Small intestine (tissue), 7 donors: ENCODE results near the gene CDADC1. TPM values are rescaled to one million over a fixed set of nuclear protein-coding genes. Genes with fewer than 3 reads are reported as not detected.

Source experiments
- DNase-seq, 2 donors: peaks; one replicate each; pipeline versions ENCODE4 v3.0.0 to v3.0.0-alpha.2; 2013
- FAIRE-seq: peaks from 2 replicates; lab custom pipeline; 2012; peaks lifted over from hg19 to GRCh38; lab: Jason Lieb, UNC
- H3K27ac ChIP-seq, 3 donors: one replicate each; pipeline ENCODE4 v1.5.1; 2013; ENCODE audit warnings: low read length in 2 of 3, mild to moderate bottlenecking in 2 of 3, control low read depth in 1 of 3, inconsistent platforms in 1 of 3, low read depth in 1 of 3, moderate library complexity in 1 of 3
- H3K27me3 ChIP-seq, 3 donors: one replicate each; pipeline ENCODE4 v1.6.1; 2013; ENCODE audit warnings: low read length in 3 of 3, inconsistent platforms in 1 of 3; ENCODE audit not compliant: control insufficient read depth in 3 of 3, insufficient read depth in 3 of 3
- H3K36me3 ChIP-seq, 3 donors: one replicate each; pipeline ENCODE4 v1.6.1; 2013; ENCODE audit warnings: low read length in 3 of 3, inconsistent platforms in 1 of 3, low read depth in 1 of 3, mild to moderate bottlenecking in 1 of 3, moderate library complexity in 1 of 3; ENCODE audit not compliant: control insufficient read depth in 3 of 3, insufficient read depth in 2 of 3
- H3K4me1 ChIP-seq, 3 donors: one replicate each; pipeline ENCODE4 v1.6.1; 2013; ENCODE audit warnings: low read length in 2 of 3, inconsistent platforms in 1 of 3, low read depth in 1 of 3, mild to moderate bottlenecking in 1 of 3, moderate library complexity in 1 of 3; ENCODE audit not compliant: control insufficient read depth in 3 of 3, insufficient read depth in 2 of 3
- H3K4me3 ChIP-seq, 3 donors: one replicate each; pipeline ENCODE4 v1.5.1; 2013; ENCODE audit warnings: low read length in 3 of 3, control low read depth in 1 of 3, inconsistent platforms in 1 of 3, low read depth in 1 of 3, mild to moderate bottlenecking in 1 of 3, moderate library complexity in 1 of 3
- H3K9me3 ChIP-seq, 2 donors: one replicate each; pipeline ENCODE4 v1.6.1; 2013; ENCODE audit warnings: low read depth in 1 of 2, low read length in 1 of 2; ENCODE audit not compliant: control insufficient read depth in 2 of 2, insufficient read depth in 1 of 2
- WGBS, 3 donors: extraction: QIAGEN DNeasy Blood & Tissue Kit; methylation state at CpG; one replicate each; pipeline ENCODE4 v1.1.7; 2013; 5-methylcytosine and 5-hydroxymethylcytosine counted together
- polyA plus RNA-seq, 4 donors: library from polyadenylated mRNA; stranded (reverse) in 3 of 4; unstranded in 1 of 4; fragments of 200-250 nt in 3 of 4; fragments of 120-200 nt in 1 of 4; gene quantifications; one replicate each; pipeline versions ENCODE4 v1.2.1 to v1.2.3, GENCODE V29; 2013
- donor health status: healthy with polysubstance abuse.
- donor health status: control.
- donor health status: control.
- donor health status: Bipolar disorder and iron deficiency.
- donor health status: healthy.

Gene CDADC1
- polyA plus RNA-seq, 4 donors, result 3.2 to 8.8 (median 3.8) TPM

DNA sequence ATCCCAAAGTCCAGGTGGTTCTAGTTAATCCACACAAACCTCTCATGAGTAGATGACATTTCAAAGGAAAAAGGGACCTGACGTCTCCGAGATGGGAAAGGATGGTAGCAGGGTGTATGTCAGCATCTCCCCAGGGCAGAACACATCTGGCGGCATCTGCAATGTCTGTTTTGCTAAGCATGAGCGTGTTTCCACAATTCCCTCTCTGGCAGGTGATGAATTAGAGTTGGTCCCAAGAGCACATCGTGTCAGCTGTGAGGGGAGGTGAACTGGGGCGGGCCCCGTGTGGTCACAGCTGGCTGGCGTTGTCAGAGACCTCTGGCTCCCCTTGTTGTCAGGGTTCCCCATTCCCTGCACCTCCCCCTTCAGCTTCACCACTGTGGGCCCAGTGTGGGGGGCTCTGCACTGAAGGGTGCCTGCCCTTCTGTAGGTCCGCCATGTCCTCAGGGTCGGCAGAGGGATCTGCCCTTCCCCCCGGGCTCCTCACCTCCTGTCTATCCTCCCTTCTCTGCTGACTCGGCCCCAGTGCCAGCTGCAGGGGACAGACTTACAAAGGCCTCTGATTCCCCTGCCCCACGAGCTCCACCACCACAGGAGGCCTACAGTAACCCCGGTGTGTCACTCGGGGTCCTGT, 58.2 kb downstream of the CDADC1 start:
- Histone ChIP-seq H3K9me3 (no peaks in the 10 kb centered on the region), H3K36me3 (peaks cover 0 to 5% (median 0%) of the 10 kb centered on the region in 3 donors), H3K4me1 (peaks cover 0 to 3% (median 2%) of the 10 kb centered on the region in 3 donors), H3K27me3 (no peaks in the 10 kb centered on the region), H3K27ac (no peak overlapping the region), H3K4me3 (no peak overlapping the region)
- FAIRE-seq (no peak), DNase-seq (no peak)
- 84 to 90% (median 87%) methylated on average over 15 of the region's 15 CpGs for WGBS, 3 donors

DNA sequence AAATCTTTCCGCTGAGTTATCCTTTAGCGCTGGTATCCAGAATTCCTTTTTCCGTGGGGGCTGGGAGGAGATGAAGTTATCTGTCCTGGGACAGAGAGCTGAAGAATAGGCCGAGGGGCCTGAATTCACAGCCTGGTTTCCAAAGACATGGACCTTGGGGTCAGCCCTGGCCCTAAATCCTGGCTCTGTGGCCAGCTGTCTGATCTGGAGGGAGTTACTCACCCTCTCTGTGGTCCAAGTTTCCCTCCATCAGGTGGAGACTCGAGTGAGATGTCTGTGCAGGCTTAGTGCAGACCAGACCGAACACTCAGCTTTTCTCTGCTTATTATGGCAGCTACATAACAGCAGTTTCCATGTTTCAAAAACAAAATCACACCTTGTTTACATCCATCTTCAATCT, 59.6 kb downstream of the CDADC1 start:
- H3K4me3 ChIP-seq, result no peak overlapping the region
- FAIRE-seq (no peak), DNase-seq (no peak)
- H3K27ac ChIP-seq, result peak overlapping the region in 1 of 3 donors; percentile 76
- peaks cover 0 to 2% (median 0%) of the 10 kb centered on the region in 3 donors for H3K4me1 ChIP-seq
- H3K9me3 ChIP-seq, result no peaks in the 10 kb centered on the region
- peaks cover 0 to 5% (median 0%) of the 10 kb centered on the region in 3 donors for H3K36me3 ChIP-seq
- 86 to 93% (median 93%) methylated on average over 6 of the region's 6 CpGs for WGBS, 3 donors
- H3K27me3 ChIP-seq, result no peaks in the 10 kb centered on the region

DNA sequence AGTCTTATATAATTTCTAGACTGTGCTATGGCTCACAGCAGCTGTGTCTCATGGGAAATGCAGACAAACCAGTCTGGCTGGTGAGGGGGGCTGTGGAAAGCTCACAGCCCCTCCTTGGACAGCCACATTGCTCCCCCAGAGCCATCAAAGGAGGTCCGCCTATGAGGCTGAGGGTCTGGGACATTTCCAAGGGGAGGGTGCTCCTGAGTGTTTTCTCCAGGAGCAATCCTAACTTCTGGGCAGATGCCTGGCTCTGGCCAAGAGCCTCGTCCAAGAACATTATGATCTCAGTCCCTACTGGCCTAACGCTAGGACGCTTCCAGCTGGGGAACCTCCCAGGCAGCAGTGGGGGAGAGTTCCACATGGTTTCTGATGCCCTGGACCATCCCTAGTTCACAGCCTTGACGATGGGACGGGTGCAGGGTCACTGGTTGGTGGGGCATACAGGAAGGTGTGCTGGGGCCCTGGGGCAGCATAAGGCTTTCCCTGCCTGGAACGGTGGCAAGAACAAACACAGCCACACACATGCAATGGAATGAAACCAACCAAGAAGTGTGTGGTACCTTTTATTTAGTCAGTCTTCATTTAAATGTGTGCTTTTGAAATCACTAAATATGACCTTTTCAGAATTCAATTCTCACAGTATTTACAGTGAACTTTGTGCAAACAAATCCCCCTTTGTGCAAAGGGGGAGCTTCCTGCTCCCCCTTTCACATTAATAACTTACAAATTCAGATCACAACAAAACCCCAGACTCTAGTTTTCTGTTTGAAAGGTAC, 60.6 kb downstream of the CDADC1 start:
- no peaks in the 10 kb centered on the region for H3K27me3 ChIP-seq
- DNase-seq (peak in 1 of 2 donors; percentile 26), FAIRE-seq (no peak)
- H3K36me3 ChIP-seq, result peaks cover 0 to 5% (median 0%) of the 10 kb centered on the region in 3 donors
- H3K4me3 ChIP-seq, result no peak overlapping the region
- H3K9me3 ChIP-seq, result no peaks in the 10 kb centered on the region
- 51 to 54% (median 54%) methylated on average over 7 of the region's 7 CpGs for WGBS, 3 donors
- peaks cover 0 to 2% (median 0%) of the 10 kb centered on the region in 3 donors for H3K4me1 ChIP-seq
- H3K27ac ChIP-seq, result peak overlapping the region in 2 of 3 donors; percentile 16 to 83

DNA sequence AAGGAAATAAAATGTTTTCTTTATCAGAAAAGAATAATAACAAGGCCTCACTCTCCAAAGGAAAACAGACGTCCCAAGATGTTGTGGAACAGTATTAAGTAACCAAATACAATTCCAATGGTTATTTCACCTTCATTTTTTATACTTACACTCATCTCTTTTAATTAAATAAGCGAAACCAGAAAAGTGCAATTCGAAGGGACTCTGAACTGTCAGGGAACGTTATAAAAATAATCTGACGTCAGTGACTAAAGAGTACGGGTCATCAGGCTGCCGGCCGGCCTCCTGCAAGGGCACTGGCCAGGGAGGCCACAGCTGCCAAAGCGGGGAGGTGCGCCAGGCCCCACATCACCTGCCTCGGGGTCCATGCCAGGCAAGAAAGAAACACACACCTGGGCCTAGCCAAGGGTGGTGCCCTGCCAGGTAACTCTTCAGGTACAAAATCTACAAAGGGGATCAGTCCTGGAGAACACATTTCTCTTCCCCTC, 61.2 kb downstream of the CDADC1 start:
- Histone ChIP-seq H3K9me3 (no peaks in the 10 kb centered on the region), H3K4me3 (no peak overlapping the region), H3K27ac (peak overlapping the region in 2 of 3 donors; percentile 47 to 83), H3K27me3 (no peaks in the 10 kb centered on the region), H3K36me3 (peaks cover 0 to 5% (median 0%) of the 10 kb centered on the region in 3 donors), H3K4me1 (peaks cover 4 to 5% (median 4%) of the 10 kb centered on the region in 3 donors)
- 24 to 50% (median 26%) methylated on average over 11 of the region's 11 CpGs for WGBS, 3 donors
- peak in 1 of 2 donors; percentile 39 for DNase-seq
- no peak for FAIRE-seq

DNA sequence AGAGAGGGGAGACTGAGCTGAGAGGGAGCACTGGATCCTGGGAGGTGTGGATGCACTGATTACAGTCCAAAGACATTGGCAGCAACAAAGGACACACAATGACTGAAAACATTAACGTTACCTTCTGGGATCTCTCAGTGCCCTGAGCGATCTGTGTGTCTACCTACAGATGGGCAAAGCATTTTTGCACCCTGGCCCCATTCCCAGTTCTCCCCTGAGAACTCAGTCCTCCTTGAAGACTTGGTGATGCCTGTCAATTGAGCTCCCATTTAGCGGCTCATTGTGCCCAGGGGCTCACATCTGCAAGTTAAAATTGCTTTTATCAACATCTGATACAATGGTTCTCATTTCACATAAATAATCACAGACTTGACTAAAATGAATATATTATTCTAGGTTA, 62.5 kb downstream of the CDADC1 start:
- peak overlapping the region in 1 of 3 donors; percentile 61 for H3K27ac ChIP-seq
- no peak for FAIRE-seq
- H3K9me3 ChIP-seq, result no peaks in the 10 kb centered on the region
- H3K27me3 ChIP-seq, result no peaks in the 10 kb centered on the region
- no peak overlapping the region for H3K4me3 ChIP-seq
- DNase-seq, result no peak
- peaks cover 4 to 11% (median 4%) of the 10 kb centered on the region in 3 donors for H3K4me1 ChIP-seq
- 90 to 91% (median 90%) methylated on average over 3 of the region's 3 CpGs for whole genome bisulfite sequencing, 3 donors
- H3K36me3 ChIP-seq, result peaks cover 0 to 8% (median 0%) of the 10 kb centered on the region in 3 donors

DNA sequence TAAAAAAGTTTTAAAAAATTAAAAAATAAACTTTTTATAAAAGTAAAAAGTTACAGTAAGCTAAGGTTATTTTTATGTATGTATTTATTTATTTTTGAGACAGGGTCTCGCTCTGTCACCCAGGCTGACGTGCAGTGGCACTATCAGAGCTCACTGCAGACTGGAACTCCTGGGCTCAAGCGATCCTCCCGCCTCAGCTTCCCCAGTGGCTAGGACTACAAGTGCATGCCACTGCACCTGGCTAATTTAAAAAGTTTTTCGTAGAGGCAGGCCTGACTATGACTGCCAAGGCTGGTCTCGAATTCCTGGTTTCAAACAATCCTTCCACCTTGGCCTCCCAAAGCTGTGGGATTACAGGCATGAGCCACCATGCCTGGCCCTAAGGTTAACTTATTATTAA, 64.1 kb downstream of the CDADC1 start:
- DNase-seq, result no peak
- H3K9me3 ChIP-seq, result no peaks in the 10 kb centered on the region
- H3K27me3 ChIP-seq, result no peaks in the 10 kb centered on the region
- peaks cover 4 to 11% (median 4%) of the 10 kb centered on the region in 3 donors for H3K4me1 ChIP-seq
- H3K36me3 ChIP-seq, result peaks cover 0 to 8% (median 0%) of the 10 kb centered on the region in 3 donors
- FAIRE-seq, result no peak
- no peak overlapping the region for H3K4me3 ChIP-seq
- 94 to 95% (median 94%) methylated on average over 6 of the region's 6 CpGs for WGBS, 3 donors
- no peak overlapping the region for H3K27ac ChIP-seq

DNA sequence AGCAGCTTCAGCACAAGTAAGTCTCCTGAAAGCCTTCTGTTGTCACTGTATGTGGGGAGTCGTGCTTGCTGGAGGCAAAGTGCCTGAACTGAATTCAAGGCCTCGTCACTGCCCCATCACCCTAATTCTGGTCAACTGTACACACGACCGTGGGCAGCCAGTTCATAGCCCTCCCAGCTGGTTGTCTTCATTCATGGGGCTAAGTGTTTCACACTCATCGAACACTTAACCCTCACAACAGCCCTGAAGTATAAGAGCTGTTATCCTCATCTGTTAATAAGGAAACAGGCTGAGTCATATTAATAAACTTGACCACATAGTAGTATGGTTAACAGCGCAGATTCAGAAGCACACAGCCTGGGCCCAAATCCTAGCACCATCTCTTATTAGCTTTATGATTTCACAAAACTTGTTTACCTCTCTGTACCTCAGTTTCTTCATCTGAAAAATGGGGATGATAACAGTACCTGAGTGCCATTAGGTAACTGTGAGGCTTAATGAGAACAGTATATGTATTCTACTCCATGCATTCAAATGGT, 66.7 kb downstream of the CDADC1 start:
- 61 to 73% (median 71%) methylated on average over 6 of the region's 6 CpGs for WGBS, 3 donors
- no peak for FAIRE-seq
- H3K36me3 ChIP-seq, result peaks cover 0 to 8% (median 0%) of the 10 kb centered on the region in 3 donors
- H3K4me3 ChIP-seq, result no peak overlapping the region
- H3K27me3 ChIP-seq, result no peaks in the 10 kb centered on the region
- no peak for DNase-seq
- H3K27ac ChIP-seq, result peak overlapping the region; percentile 50 to 88 (median 61)
- no peaks in the 10 kb centered on the region for H3K9me3 ChIP-seq
- H3K4me1 ChIP-seq, result peaks cover 2 to 11% (median 4%) of the 10 kb centered on the region in 3 donors

- Histone ChIP-seq H3K4me1 (peaks cover 2 to 11% (median 4%) of the 10 kb centered on the region in 3 donors), H3K27me3 (no peaks in the 10 kb centered on the region), H3K36me3 (peaks cover 0 to 4% (median 0%) of the 10 kb centered on the region in 3 donors), H3K9me3 (no peaks in the 10 kb centered on the region), H3K27ac (peak overlapping the region in 1 of 3 donors; percentile 53), H3K4me3 (no peak overlapping the region)
- 85 to 92% (median 89%) methylated on average over 3 of the region's 3 CpGs for WGBS, 3 donors
- DNase-seq, result no peak
- no peak for FAIRE-seq
Observed at GRCh38 chr13:49315036-49315565, 67.4 kb downstream of the CDADC1 start.
